H1 (cell line): ENCODE measurements around the gene EXOSC6. TPM values are rescaled to one million over a fixed set of nuclear protein-coding genes. Genes with fewer than 3 reads are reported as not detected.
A peak's percentile ranks its signal among the peaks of the same experiment; 100 is the strongest.

Experiments
- CTCF ChIA-PET: fragments of 300-600 bp; sonication (Branson Sonifier 250); formaldehyde crosslinking; loops from one replicate; lab custom pipeline; 2021; ENCODE audit not compliant: partially characterized antibody; lab: Charles Lee
- POLR2A ChIA-PET: fragments of 300-600 bp; sonication (Branson Sonifier 250); formaldehyde crosslinking; loops from one replicate; lab custom pipeline; 2021; ENCODE audit warnings: inconsistent platforms; ENCODE audit not compliant: partially characterized antibody; lab: Charles Lee
- DNase-seq, 2 experiments: peaks; one replicate each; pipeline versions ENCODE4 v3.0.0 to v3.0.0-alpha.2; 2010 to 2022; ENCODE audit warnings: low spot score in 2 of 2, low read depth in 1 of 2, mixed read lengths in 1 of 2
- FAIRE-seq: peaks from 2 replicates; lab custom pipeline; 2011; peaks lifted over from hg19 to GRCh38; lab: Jason Lieb, UNC
- H2AFZ ChIP-seq: 2 replicates; pipeline ENCODE4 v1.8.1; 2012; ENCODE audit warnings: low read length, inconsistent platforms
- H2AK5ac ChIP-seq: 2 replicates; pipeline ENCODE4 v1.6.1; 2013; ENCODE audit warnings: low read depth, low read length
- H2BK120ac ChIP-seq: replicated peaks from 2 replicates; pipeline ENCODE3; 2013; ENCODE audit warnings: low read depth, low read length, inconsistent platforms
- H2BK12ac ChIP-seq: 2 replicates; pipeline ENCODE4 v1.6.1; 2013; ENCODE audit warnings: low read depth, low read length
- H2BK15ac ChIP-seq: 2 replicates; pipeline ENCODE4 v1.6.1; 2013; ENCODE audit warnings: low read length
- H2BK20ac ChIP-seq: 2 replicates; pipeline ENCODE4 v1.6.1; 2013; ENCODE audit warnings: low read length
- H2BK5ac ChIP-seq: 2 replicates; pipeline ENCODE4 v1.6.1; 2013; ENCODE audit warnings: low read depth, low read length
- H3K14ac ChIP-seq: 2 replicates; pipeline ENCODE4 v1.6.1; 2013; ENCODE audit warnings: inconsistent platforms; ENCODE audit not compliant: insufficient read length
- H3K18ac ChIP-seq: 2 replicates; pipeline ENCODE4 v1.6.1; 2013; ENCODE audit warnings: low read length; ENCODE audit errors: extremely low read depth
- H3K23ac ChIP-seq: 2 replicates; pipeline ENCODE4 v1.6.1; 2013; ENCODE audit warnings: inconsistent platforms; ENCODE audit not compliant: insufficient read length
- H3K23me2 ChIP-seq: 2 replicates; pipeline ENCODE4 v1.6.1; 2013; ENCODE audit warnings: low read depth, low read length
- H3K27ac ChIP-seq: 2 replicates; pipeline ENCODE4 v1.6.1; 2011; ENCODE audit warnings: low read depth, low read length, inconsistent platforms
- H3K27me3 ChIP-seq, 4 experiments: replicated peaks in 1 of 4; 1 replicate in 1 of 4; 2 replicates in 3 of 4; pipeline versions ENCODE4 v1.6.1 to v1.8.1; 2011 to 2013; ENCODE audit warnings: low read length in 3 of 4, mild to moderate bottlenecking in 3 of 4, inconsistent platforms in 2 of 4, mixed read lengths in 2 of 4, moderate library complexity in 1 of 4; ENCODE audit not compliant: control insufficient read depth in 3 of 4, insufficient read depth in 3 of 4; ENCODE audit errors: extremely low read depth in 1 of 4
- H3K36me3 ChIP-seq, 4 experiments: 2 replicates each; pipeline versions ENCODE4 v1.6.1 to v1.8.1; 2011 to 2013; ENCODE audit warnings: mild to moderate bottlenecking in 4 of 4, low read length in 3 of 4, moderate library complexity in 2 of 4, control low read depth in 1 of 4, inconsistent platforms in 1 of 4; ENCODE audit not compliant: insufficient read depth in 4 of 4, control insufficient read depth in 2 of 4
- H3K4ac ChIP-seq: replicated peaks from 2 replicates; pipeline ENCODE3; 2013; ENCODE audit warnings: low read length, low read depth, mixed read lengths, inconsistent platforms; ENCODE audit not compliant: insufficient read length
- H3K4me1 ChIP-seq, 4 experiments: replicated peaks in 1 of 4; 1 replicate in 1 of 4; 2 replicates in 3 of 4; pipeline versions ENCODE4 v1.6.1 to v1.8.1; 2011 to 2013; ENCODE audit warnings: low read length in 3 of 4, inconsistent platforms in 2 of 4, mixed read lengths in 1 of 4; ENCODE audit not compliant: insufficient read depth in 4 of 4, control insufficient read depth in 3 of 4
- H3K4me2 ChIP-seq, 2 experiments: 2 replicates each; pipeline versions ENCODE4 v1.6.1 to v1.8.1; 2011 to 2013; ENCODE audit warnings: low read depth in 2 of 2, low read length in 2 of 2, control low read depth in 1 of 2, inconsistent platforms in 1 of 2, mild to moderate bottlenecking in 1 of 2; ENCODE audit not compliant: insufficient read depth in 1 of 2
- H3K4me3 ChIP-seq, 4 experiments: fragments of 200-600, 300-600 bp in 1 of 4; sonication (generic), shearing (Covaris generic), sonication (Bioruptor Twin) in 1 of 4; 2 replicates each; pipeline versions ENCODE4 v1.5.1 to v1.8.1; 2011 to 2016; ENCODE audit warnings: low read length in 4 of 4, low read depth in 3 of 4, control low read depth in 2 of 4, inconsistent platforms in 2 of 4, mild to moderate bottlenecking in 2 of 4, mixed read lengths in 1 of 4, moderate library complexity in 1 of 4; ENCODE audit not compliant: insufficient read depth in 2 of 4; ENCODE audit errors: extremely low read depth in 1 of 4
- H3K56ac ChIP-seq: replicated peaks from 2 replicates; pipeline ENCODE3; 2013; ENCODE audit warnings: low read depth, mild to moderate bottlenecking, mixed read lengths, low read length, inconsistent platforms; ENCODE audit not compliant: insufficient read length
- H3K79me1 ChIP-seq: 2 replicates; pipeline ENCODE4 v1.6.1; 2013; ENCODE audit warnings: low read depth, low read length, control low read depth
- H3K79me2 ChIP-seq, 2 experiments: 2 replicates each; pipeline versions ENCODE4 v1.6.1 to v1.8.1; 2012 to 2013; ENCODE audit warnings: low read length in 2 of 2, mild to moderate bottlenecking in 2 of 2, inconsistent platforms in 1 of 2; ENCODE audit not compliant: insufficient read depth in 2 of 2, control insufficient read depth in 1 of 2
- H3K9ac ChIP-seq, 4 experiments: replicated peaks in 1 of 4; 1 replicate in 1 of 4; 2 replicates in 3 of 4; pipeline versions ENCODE4 v1.6.1 to v1.8.1; 2011 to 2013; ENCODE audit warnings: low read depth in 3 of 4, low read length in 3 of 4, control low read depth in 2 of 4, mild to moderate bottlenecking in 2 of 4, moderate library complexity in 2 of 4, inconsistent platforms in 1 of 4; ENCODE audit errors: extremely low read depth in 1 of 4
- H3K9me3 ChIP-seq, 2 experiments: 2 replicates each; pipeline versions ENCODE4 v1.6.1 to v1.8.1; 2012 to 2013; ENCODE audit warnings: mild to moderate bottlenecking in 2 of 2, moderate library complexity in 2 of 2, control low read depth in 1 of 2, inconsistent platforms in 1 of 2, low read depth in 1 of 2, low read length in 1 of 2, mixed read lengths in 1 of 2; ENCODE audit not compliant: insufficient read depth in 2 of 2
- H4K20me1 ChIP-seq, 2 experiments: replicated peaks in 1 of 2; 2 replicates each; pipeline versions ENCODE3 to v1.8.1; 2011 to 2013; ENCODE audit warnings: inconsistent platforms in 2 of 2, low read length in 2 of 2, mild to moderate bottlenecking in 1 of 2; ENCODE audit not compliant: insufficient read depth in 2 of 2, control insufficient read depth in 1 of 2
- H4K5ac ChIP-seq: 2 replicates; pipeline ENCODE4 v1.6.1; 2013; ENCODE audit warnings: low read length, low read depth, mixed read lengths, inconsistent platforms; ENCODE audit not compliant: insufficient read length
- H4K8ac ChIP-seq: 2 replicates; pipeline ENCODE4 v1.8.0; 2013; ENCODE audit warnings: mild to moderate bottlenecking, moderate library complexity, low read length, inconsistent platforms; ENCODE audit not compliant: insufficient read depth; ENCODE audit errors: extremely low read depth
- H4K91ac ChIP-seq: replicated peaks from 2 replicates; pipeline ENCODE3; 2013; ENCODE audit warnings: low read length, mixed read lengths, inconsistent platforms; ENCODE audit not compliant: insufficient read length
- ASH2L ChIP-seq: fragments of 200-600, 300-600 bp; sonication (generic); IDR thresholded peaks from one replicate; pipeline ENCODE4 v1.7.1; 2017; ENCODE audit warnings: low read length
- CBX5 ChIP-seq: fragments of 300-800, 300-1000 bp; sonication (generic); IDR thresholded peaks from 2 replicates; pipeline ENCODE4 v1.7.1; 2016; ENCODE audit warnings: antibody characterized with exemption, low read length, low read depth
- EZH2 ChIP-seq: fragments of 200-600 bp; sonication (generic); IDR thresholded peaks from 2 replicates; pipeline ENCODE4 v1.7.1; 2012; ENCODE audit warnings: low read depth, mild to moderate bottlenecking, moderate library complexity, low read length, inconsistent platforms; ENCODE audit not compliant: severe bottlenecking
- JUN ChIP-seq: IDR thresholded peaks from 2 replicates; pipeline ENCODE4 v1.6.1; 2011; ENCODE audit warnings: low read depth, mild to moderate bottlenecking, improper control_type of control experiment, low read length
- KDM4A ChIP-seq: IDR thresholded peaks from one replicate; pipeline ENCODE4 v1.7.1; 2012; ENCODE audit warnings: low read depth, mild to moderate bottlenecking, moderate library complexity, low read length, inconsistent platforms; ENCODE audit not compliant: severe bottlenecking
- NRF1 ChIP-seq: IDR thresholded peaks from 2 replicates; pipeline ENCODE4 v1.6.1; 2011; ENCODE audit warnings: mild to moderate bottlenecking, low read depth, low read length, improper control_type of control experiment
- RFX5 ChIP-seq: IDR thresholded peaks from 2 replicates; pipeline ENCODE4 v1.6.1; 2011; ENCODE audit warnings: low read depth, low read length, improper control_type of control experiment, borderline replicate concordance
- SAP30 ChIP-seq: fragments of 300-600 bp; sonication (generic); IDR thresholded peaks from 2 replicates; pipeline ENCODE4 v1.7.1; 2012; ENCODE audit warnings: low read length, moderate library complexity, mild to moderate bottlenecking, inconsistent platforms; ENCODE audit not compliant: insufficient read depth, insufficient replicate concordance
- SIN3A ChIP-seq, 2 experiments: IDR thresholded peaks in 1 of 2; conservative IDR thresholded peaks in 1 of 2; 2 replicates each; pipeline ENCODE4 v1.6.1; 2011 to 2012; ENCODE audit warnings: low read length in 2 of 2, improper control_type of control experiment in 1 of 2, low read depth in 1 of 2, mild to moderate bottlenecking in 1 of 2
- SRF ChIP-seq: IDR thresholded peaks from 2 replicates; pipeline ENCODE4 v1.6.1; 2011; ENCODE audit warnings: mild to moderate bottlenecking, low read depth, low read length, moderate library complexity
- TAF1 ChIP-seq: IDR thresholded peaks from 2 replicates; pipeline ENCODE4 v1.6.1; 2011; ENCODE audit warnings: mild to moderate bottlenecking, low read depth, low read length
- TBP ChIP-seq: IDR thresholded peaks from 2 replicates; pipeline ENCODE4 v1.6.1; 2011; ENCODE audit warnings: low read depth, low read length, improper control_type of control experiment
- TCF12 ChIP-seq: IDR thresholded peaks from 2 replicates; pipeline ENCODE4 v1.6.1; 2011; ENCODE audit warnings: low read depth, mild to moderate bottlenecking, low read length
- WGBS, 2 experiments: shearing (Covaris generic) in 1 of 2; methylation state at CpG; one replicate each; pipeline versions ENCODE4 v1.1.6 to v1.1.7; 2013 to 2015; ENCODE audit warnings: low lambda C conversion rate in 2 of 2, mixed read lengths in 2 of 2, inconsistent platforms in 1 of 2, low coverage in 1 of 2, missing lambda C conversion rate in 1 of 2; ENCODE audit not compliant: insufficient replicate concordance in 2 of 2, insufficient coverage in 1 of 2, insufficient read length in 1 of 2; ENCODE audit errors: extremely low coverage in 1 of 2, missing lambda C conversion rate in 1 of 2; 5-methylcytosine and 5-hydroxymethylcytosine counted together
- polyA plus RNA-seq, 7 experiments: library from polyadenylated mRNA; depleted of rRNA in 3 of 7; stranded (reverse) in 5 of 7; unstranded in 2 of 7; fragments of >200 nt in 5 of 7; fragments of 200-250 nt in 2 of 7; gene quantifications; 1 replicate in 5 of 7; 2 replicates in 1 of 7; 4 replicates in 1 of 7; pipeline versions ENCODE4 v1.2.1 to v1.2.3, GENCODE V29; 2011 to 2013; ENCODE audit warnings: missing spikeins in 2 of 7, mixed read lengths in 2 of 7
- total RNA-seq: library from RNA; stranded (reverse); fragmentation: NEBNext Ultra II Directional; extraction: Animal tissue kit (Norgen Biotek cat#: 25700); gene quantifications from 2 replicates; pipeline ENCODE4 v1.2.1, GENCODE V29; 2021
- TF ChIP-seq, protein P1 (sequence below): IDR thresholded peaks from 2 replicates; pipeline ENCODE4 v1.6.1; 2011; ENCODE audit warnings: low read depth, mild to moderate bottlenecking, low read length; ENCODE audit not compliant: insufficient read depth

Gene EXOSC6
- total and polyA plus RNA-seq, 2 of the 8 experiments (the other 6 are each of a cell fraction or from before 2014, with no cell fraction given), result 9.7 to 22.5 TPM

GRCh38 chr16:70258946-70259345 is 7.2 kb upstream of the EXOSC6 start:
- peaks cover 40 to 97% (median 82%) of the 10 kb centered on the region in 4 experiments for H3K36me3 ChIP-seq
- 98% methylated on average over 10 of the region's 10 CpGs; no CpG with 5 or more reads in 1 of the 2 experiments for WGBS, 2 experiments
- TF ChIP-seq JUN (no peak), TCF12 (no peak), SIN3A (conservative IDR thresholded peaks at IDR 0.05 in 1 of 2, IDR thresholded peaks at IDR 0.05 in 1 of 2; ENCODE audit: low read depth in 1 of 2, low read length in 2 of 2) (no peak), KDM4A (no peak), RFX5 (no peak), SRF (no peak), TBP (no peak), ASH2L (no peak), SAP30 (no peak), NRF1 (no peak), CBX5 (no peak), EZH2 (no peak), TAF1 (no peak)
- TF ChIP-seq, protein P1, sequence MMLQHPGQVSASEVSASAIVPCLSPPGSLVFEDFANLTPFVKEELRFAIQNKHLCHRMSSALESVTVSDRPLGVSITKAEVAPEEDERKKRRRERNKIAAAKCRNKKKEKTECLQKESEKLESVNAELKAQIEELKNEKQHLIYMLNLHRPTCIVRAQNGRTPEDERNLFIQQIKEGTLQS, result no peak

More at GRCh38 chr16:70258946-70259345, 7.2 kb upstream of the EXOSC6 start:
- H3K79me2 ChIP-seq, result no peaks in the 10 kb centered on the region
- H4K8ac ChIP-seq, result peak overlapping the region; percentile 63; the same call in 1 of the 2 replicates
- no peak overlapping the region for H2BK12ac ChIP-seq
- H3K4ac ChIP-seq, result no peak overlapping the region
- no peak overlapping the region for H2BK5ac ChIP-seq
- CTCF ChIA-PET, result interaction anchor here (1.2 to 8.3 kb wide), 5 partner anchors 8 to 96 kb away, joined by 3 to 67 read pairs (median 7); no protein-coding TSS in a partner anchor
- no peak overlapping the region for H3K9ac ChIP-seq
- no peak overlapping the region for H3K4me3 ChIP-seq
- FAIRE-seq (no peak), DNase-seq (no peak)
- peaks cover 9 to 14% of the 10 kb centered on the region in 2 experiments for H4K20me1 ChIP-seq
- no peak overlapping the region for H2AFZ ChIP-seq
- POLR2A ChIA-PET, result interaction anchor here (0.7 to 12.3 kb wide), 3 partner anchors 19 to 317 kb away, joined by 3 to 414 read pairs (median 3); partner anchors contain the start of gene AARS1
- no peak overlapping the region for H3K14ac ChIP-seq
- H3K79me1 ChIP-seq, result peaks cover 5% of the 10 kb centered on the region
- no peak overlapping the region for H3K56ac ChIP-seq
- H2BK20ac ChIP-seq, result no peak overlapping the region
- H2BK120ac ChIP-seq, result no peak overlapping the region
- H3K4me1 ChIP-seq, result no peaks in the 10 kb centered on the region; a peak in 1 of 7 replicates
- no peaks in the 10 kb centered on the region for H3K23me2 ChIP-seq
- H3K4me2 ChIP-seq, result no peak overlapping the region
- no peaks in the 10 kb centered on the region for H3K27me3 ChIP-seq
- H4K5ac ChIP-seq, result no peak overlapping the region
- no peak overlapping the region for H3K18ac ChIP-seq
- no peak overlapping the region for H3K23ac ChIP-seq
- no peak overlapping the region for H3K27ac ChIP-seq
- no peak overlapping the region for H2AK5ac ChIP-seq
- no peak overlapping the region for H4K91ac ChIP-seq
- no peaks in the 10 kb centered on the region for H3K9me3 ChIP-seq
- H2BK15ac ChIP-seq, result no peak overlapping the region
